ENCODE measurements around the gene FEM1A. TPM values are rescaled to one million over a fixed set of nuclear protein-coding genes. Genes with fewer than 3 reads are reported as not detected.
"Not testable (repeated sequence)": the region's sequence is repeated elsewhere in the genome, so short reads cannot be mapped to it uniquely, and the experiment has no call there.

Gene FEM1A
- total RNA-seq, 1 donor from 2014 or later: 13.3 TPM

DNA sequence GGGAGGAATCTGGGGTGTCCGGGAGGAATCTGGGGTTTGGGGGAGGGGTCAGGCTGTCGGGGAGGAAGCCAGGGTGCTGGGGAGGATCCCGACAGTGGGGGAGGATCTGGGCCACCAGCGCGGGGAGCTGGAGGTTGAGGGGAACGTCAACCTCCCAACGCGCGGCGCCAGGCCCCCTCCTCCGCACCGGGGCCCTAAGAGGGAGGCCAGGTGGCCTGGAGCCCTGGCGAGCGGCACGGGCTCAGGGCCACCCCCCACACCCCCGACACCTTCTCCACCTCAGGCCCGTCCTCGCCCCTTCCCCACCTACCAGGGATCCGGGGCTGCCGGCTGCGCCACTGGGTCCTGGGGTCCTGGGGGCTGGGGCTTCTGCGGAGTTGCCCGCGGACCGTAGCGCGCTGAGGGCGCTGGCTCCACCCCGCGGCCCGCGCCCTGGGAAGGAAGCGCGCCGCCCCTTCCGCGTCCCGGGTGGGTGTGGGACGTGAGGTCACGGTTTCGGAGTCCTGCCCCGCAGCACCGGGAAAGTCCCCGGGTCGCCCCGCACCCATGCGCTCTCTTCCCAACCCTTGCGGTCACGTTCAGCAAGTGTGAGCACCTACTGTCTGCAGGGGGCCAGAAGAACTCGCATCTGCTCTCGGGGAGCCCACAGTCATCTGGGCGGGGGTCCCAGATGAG, 39.9 kb downstream of the FEM1A start, which contains the start of gene TICAM1:
Gene TICAM1, minus strand, starts transcription at position 409 of the 675 bp plus-strand sequence. CDS start 13,335 bp downstream, outside the sequence.
- H3K9me3 ChIP-seq: no peaks in the 10 kb centered on the region
- ATAC-seq: peak; percentile 97 to 98
- DNase-seq: peak; percentile 87
- H3K27me3 ChIP-seq (ENCODE audit: low read depth): no peaks in the 10 kb centered on the region
- TF ChIP-seq, protein P1, sequence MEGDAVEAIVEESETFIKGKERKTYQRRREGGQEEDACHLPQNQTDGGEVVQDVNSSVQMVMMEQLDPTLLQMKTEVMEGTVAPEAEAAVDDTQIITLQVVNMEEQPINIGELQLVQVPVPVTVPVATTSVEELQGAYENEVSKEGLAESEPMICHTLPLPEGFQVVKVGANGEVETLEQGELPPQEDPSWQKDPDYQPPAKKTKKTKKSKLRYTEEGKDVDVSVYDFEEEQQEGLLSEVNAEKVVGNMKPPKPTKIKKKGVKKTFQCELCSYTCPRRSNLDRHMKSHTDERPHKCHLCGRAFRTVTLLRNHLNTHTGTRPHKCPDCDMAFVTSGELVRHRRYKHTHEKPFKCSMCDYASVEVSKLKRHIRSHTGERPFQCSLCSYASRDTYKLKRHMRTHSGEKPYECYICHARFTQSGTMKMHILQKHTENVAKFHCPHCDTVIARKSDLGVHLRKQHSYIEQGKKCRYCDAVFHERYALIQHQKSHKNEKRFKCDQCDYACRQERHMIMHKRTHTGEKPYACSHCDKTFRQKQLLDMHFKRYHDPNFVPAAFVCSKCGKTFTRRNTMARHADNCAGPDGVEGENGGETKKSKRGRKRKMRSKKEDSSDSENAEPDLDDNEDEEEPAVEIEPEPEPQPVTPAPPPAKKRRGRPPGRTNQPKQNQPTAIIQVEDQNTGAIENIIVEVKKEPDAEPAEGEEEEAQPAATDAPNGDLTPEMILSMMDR (IDR thresholded peaks at IDR 0.05): peak; percentile 8
- no peaks in the 10 kb centered on the region for H3K36me3 ChIP-seq
- intact Hi-C loops (cut with DNase I): no loop called here
- peak within 1 kb of the TSS; percentile 98 for H3K4me3 ChIP-seq
- peak within 1 kb of the TSS; percentile 94 for H3K27ac ChIP-seq
- peaks cover 28% of the 10 kb centered on the region for H3K4me1 ChIP-seq

DNA sequence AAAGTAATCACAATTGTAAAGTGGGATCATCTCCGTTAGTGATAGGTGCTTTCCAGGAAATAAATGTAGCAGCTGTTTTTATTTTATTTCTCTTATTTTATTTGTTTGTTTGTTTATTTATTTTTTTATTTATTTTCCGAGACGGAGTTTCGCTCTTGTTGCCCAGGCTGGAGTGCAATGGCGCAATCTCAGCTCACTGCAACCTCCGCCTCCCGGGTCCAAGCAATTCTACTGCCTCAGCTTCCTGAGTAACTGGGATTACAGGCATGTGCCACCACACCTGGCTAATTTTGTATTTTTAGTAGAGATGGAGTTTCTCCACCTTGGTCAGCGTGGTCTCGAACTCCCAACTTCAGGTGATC, 40.4 kb downstream of the FEM1A start:
- Histone ChIP-seq H3K4me1 (peaks cover 28% of the 10 kb centered on the region), H3K4me3 (peak overlapping the region; percentile 98), H3K27ac (peak overlapping the region; percentile 94)
- H3K27me3 ChIP-seq (ENCODE audit: low read depth); ATAC-seq; H3K36me3 ChIP-seq; DNase-seq; intact Hi-C loops (cut with DNase I); H3K9me3 ChIP-seq: not testable (repeated sequence)

DNA sequence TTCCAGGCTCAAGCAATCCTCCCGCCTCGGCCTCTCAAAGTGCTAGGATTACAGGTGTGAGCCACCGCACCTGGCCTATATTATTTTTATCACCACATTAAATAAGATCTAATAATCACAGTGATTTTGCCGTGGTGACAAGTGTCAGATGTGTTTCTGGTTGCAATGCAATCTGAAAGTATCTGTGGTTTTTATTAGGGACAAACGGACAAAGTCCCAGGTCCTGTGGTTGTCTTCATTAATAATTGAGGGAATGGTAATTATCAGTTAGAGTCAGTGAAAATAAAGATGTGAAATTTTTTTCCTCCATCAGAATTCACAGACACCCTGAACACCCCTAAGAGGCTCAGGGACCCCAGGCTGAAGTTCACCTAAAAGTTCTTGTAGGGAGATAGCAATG, 41.2 kb downstream of the FEM1A start:
- no peak overlapping the region for H3K4me3 ChIP-seq
- H3K9me3 ChIP-seq: no peaks in the 10 kb centered on the region
- no peak for DNase-seq
- peaks cover 28% of the 10 kb centered on the region for H3K4me1 ChIP-seq
- TF ChIP-seq, protein P1 (IDR thresholded peaks at IDR 0.05): no peak
- H3K27me3 ChIP-seq (ENCODE audit: low read depth): no peaks in the 10 kb centered on the region
- no peak overlapping the region for H3K27ac ChIP-seq
- no peak for ATAC-seq
- peaks cover 2% of the 10 kb centered on the region for H3K36me3 ChIP-seq
- intact Hi-C loops (cut with DNase I): no loop called here

DNA sequence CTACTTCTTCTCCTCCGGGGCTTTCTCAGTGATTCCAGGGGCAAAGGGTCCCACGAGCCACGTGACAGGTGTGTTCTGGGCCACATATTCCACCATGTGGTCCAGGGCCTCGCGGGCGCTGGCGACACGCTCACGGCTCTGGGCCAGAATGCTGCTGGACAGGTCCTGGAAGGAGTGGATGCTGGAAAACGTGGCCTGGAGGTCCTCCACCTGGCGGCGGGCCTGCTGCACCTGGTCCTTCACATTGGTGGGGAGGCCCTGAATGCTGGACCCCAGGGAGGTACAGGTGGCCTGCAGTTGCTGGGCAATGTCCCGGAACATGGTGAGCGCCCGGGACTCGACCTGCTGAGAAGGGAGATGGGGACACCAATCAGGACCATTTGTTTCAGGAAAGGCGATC, 47.7 kb downstream of the FEM1A start:
- Histone ChIP-seq H3K4me3 (no peak overlapping the region), H3K9me3 (no peaks in the 10 kb centered on the region), H3K27me3 (ENCODE audit: low read depth) (no peaks in the 10 kb centered on the region), H3K27ac (no peak overlapping the region), H3K4me1 (peaks cover under 1% of the 10 kb centered on the region), H3K36me3 (peaks cover 56% of the 10 kb centered on the region)
- TF ChIP-seq, protein P1 (IDR thresholded peaks at IDR 0.05): no peak
- intact Hi-C loops (cut with DNase I): no loop called here
- ATAC-seq (no peak), DNase-seq (no peak)

DNA sequence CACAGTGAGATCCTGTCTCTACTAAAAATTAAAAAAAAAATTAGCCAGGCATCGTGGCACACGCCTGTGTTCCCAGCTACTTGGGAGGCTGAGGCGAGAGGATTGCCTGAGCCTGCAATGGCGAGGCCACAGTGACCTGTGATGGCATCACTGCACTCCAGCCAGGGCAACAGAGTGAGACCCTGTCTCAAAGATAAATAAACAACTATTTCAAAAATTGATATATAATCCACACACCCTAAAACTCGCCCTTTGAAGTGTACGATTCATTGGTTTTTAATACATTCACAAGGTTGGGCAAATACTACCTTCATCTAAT, 52.1 kb downstream of the FEM1A start:
- no peaks in the 10 kb centered on the region for H3K9me3 ChIP-seq
- intact Hi-C loops (cut with DNase I): no loop called here
- peaks cover 88% of the 10 kb centered on the region for H3K36me3 ChIP-seq
- TF ChIP-seq, protein P1 (IDR thresholded peaks at IDR 0.05): no peak
- DNase-seq (no peak), ATAC-seq (no peak)
- no peaks in the 10 kb centered on the region for H3K27me3 ChIP-seq (ENCODE audit: low read depth)
- peaks cover 8% of the 10 kb centered on the region for H3K4me1 ChIP-seq
- no peak overlapping the region for H3K4me3 ChIP-seq
- no peak overlapping the region for H3K27ac ChIP-seq

DNA sequence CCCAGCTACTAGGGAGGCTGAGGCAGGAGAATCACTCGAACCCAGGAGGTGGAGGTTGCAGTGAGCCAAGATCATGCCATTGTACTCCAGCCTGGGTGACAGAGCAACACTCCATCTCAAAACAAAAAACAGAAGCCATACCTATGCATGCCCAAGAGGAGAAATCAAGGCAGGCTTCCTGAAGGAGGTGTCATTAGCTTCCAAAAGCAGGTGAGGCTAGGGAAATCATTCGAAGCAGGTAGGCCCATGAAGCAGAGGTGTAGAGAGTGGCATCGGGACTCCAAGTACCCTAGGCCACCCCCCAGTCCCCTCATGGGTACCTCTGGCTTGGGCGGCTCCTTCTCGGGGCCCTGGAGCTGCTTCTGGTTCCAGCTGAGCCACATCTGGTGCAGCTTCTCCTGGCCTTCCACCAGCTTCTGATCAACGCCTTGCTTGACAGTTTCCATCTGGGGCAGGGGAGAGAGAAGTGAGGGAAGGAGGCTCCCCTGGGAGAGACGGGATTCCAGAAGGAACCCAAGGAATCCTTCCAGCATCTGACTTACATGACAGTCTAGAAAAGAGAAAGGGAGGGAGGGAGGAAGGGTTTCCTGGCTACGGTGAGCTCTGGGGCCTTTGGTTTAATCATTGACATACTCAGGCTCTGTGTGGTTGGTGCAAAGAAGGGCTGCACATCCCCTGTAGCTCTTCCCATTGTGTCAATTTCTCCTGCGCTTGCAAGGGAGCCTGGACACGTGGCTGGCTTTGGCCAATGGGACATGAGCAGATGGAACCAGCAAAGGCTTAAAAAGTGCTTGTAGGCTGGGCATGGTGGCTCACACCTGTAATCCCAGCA, 53.0 kb downstream of the FEM1A start:
- H3K27ac ChIP-seq: no peak overlapping the region
- H3K4me3 ChIP-seq: no peak overlapping the region
- intact Hi-C loops (cut with DNase I): no loop called here
- H3K9me3 ChIP-seq: no peaks in the 10 kb centered on the region
- no peaks in the 10 kb centered on the region for H3K27me3 ChIP-seq (ENCODE audit: low read depth)
- DNase-seq (no peak), ATAC-seq (peak; percentile 37 to 44)
- H3K36me3 ChIP-seq: peaks cover 86% of the 10 kb centered on the region
- peaks cover 8% of the 10 kb centered on the region for H3K4me1 ChIP-seq
- TF ChIP-seq, protein P1 (IDR thresholded peaks at IDR 0.05): no peak

DNA sequence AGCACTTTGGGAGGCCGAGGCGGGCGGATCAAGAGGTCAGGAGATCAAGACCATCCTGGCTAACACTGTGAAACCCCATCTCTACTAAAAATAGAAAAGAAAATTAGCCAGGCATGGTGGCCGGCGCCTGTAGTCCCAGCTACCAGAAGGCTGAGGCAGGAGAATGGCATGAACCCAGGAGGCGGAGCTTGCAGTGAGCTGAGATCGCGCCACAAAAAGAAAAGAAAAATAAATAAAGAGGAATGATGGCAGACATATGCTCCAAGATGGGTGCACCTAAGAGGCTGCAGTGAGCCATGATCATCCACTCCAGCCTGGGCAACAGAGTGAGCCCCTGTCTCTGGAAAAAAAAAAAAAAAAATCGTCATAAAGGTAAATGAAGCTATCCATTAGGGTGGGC, 54.4 kb downstream of the FEM1A start:
- H3K9me3 ChIP-seq; H3K4me1 ChIP-seq; H3K27me3 ChIP-seq (ENCODE audit: low read depth); DNase-seq; ATAC-seq; H3K4me3 ChIP-seq; H3K27ac ChIP-seq; intact Hi-C loops (cut with DNase I): not testable (repeated sequence)
- H3K36me3 ChIP-seq: peaks cover 79% of the 10 kb centered on the region

Measured in lower lobe of right lung (tissue), 2 donors.